GM12872 (cell line): ENCODE measurements around the gene PURA.

Experiments used
- CTCF ChIP-seq: IDR thresholded peaks from 3 replicates; pipeline ENCODE4 v1.5.1; 2011; ENCODE audit warnings: low read depth, mild to moderate bottlenecking, low read length, moderate library complexity; ENCODE audit not compliant: insufficient read depth

Gene PURA

GRCh38 chr5:140146523-140146842, 32.6 kb downstream of the PURA start:
- TF ChIP-seq CTCF: no peak

- no peak for TF ChIP-seq CTCF
Observed at GRCh38 chr5:140147460-140147859, 33.6 kb downstream of the PURA start.

- no peak for TF ChIP-seq CTCF
Observed at GRCh38 chr5:140148508-140148907, 34.6 kb downstream of the PURA start.

- TF ChIP-seq CTCF: no peak
Observed at GRCh38 chr5:140150201-140150600, 36.3 kb downstream of the PURA start.

GRCh38 chr5:140151144-140152021, 37.5 kb downstream of the PURA start:
- TF ChIP-seq CTCF: no peak

- no peak for TF ChIP-seq CTCF
Observed at GRCh38 chr5:140152022-140152999, 38.4 kb downstream of the PURA start.

- no peak for TF ChIP-seq CTCF
Observed at GRCh38 chr5:140153255-140153654, 39.3 kb downstream of the PURA start.
